ENCODE measurements around the gene OR52N4. TPM values are rescaled to one million over a fixed set of nuclear protein-coding genes. Genes with fewer than 3 reads are reported as not detected.
A peak's percentile ranks its signal among the peaks of the same experiment; 100 is the strongest.
"Not testable (repeated sequence)": the region's sequence is repeated elsewhere in the genome, so short reads cannot be mapped to it uniquely, and the experiment has no call there.

Gene OR52N4
- not detected in 2 replicates for total RNA-seq
- long read RNA-seq: 0 reads

DNA sequence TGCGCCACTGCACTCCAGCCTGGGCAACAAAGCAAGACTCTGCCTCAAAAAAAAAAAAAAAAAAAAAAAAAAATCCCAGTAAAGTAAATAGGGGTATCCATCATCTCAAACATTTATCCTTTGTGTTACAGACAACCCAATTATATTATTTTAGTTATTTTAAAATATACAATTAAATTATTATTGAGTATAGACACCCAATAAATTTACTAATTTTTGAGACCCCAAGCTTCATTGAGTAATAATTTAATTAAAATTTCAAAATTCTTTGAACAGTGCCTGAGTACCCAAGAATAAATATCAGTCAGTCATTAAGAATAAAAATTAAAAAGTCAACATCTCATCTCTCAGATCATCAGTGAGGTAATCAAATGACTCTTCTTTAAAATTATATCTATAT, at the start of gene OR52N4:
Gene OR52N4, plus strand, starts transcription at position 301 of the 400 bp plus-strand sequence. CDS start 498 bp downstream, outside the sequence.
- no peaks in the 10 kb centered on the region for H3K36me3 Mint-ChIP-seq (ENCODE audit: unreplicated experiment)
- no peaks in the 10 kb centered on the region for H3K9me3 Mint-ChIP-seq (ENCODE audit: unreplicated experiment)
- peaks cover 46% of the 10 kb centered on the region for H3K27me3 Mint-ChIP-seq (ENCODE audit: unreplicated experiment)
- TF ChIP-seq, protein P1, sequence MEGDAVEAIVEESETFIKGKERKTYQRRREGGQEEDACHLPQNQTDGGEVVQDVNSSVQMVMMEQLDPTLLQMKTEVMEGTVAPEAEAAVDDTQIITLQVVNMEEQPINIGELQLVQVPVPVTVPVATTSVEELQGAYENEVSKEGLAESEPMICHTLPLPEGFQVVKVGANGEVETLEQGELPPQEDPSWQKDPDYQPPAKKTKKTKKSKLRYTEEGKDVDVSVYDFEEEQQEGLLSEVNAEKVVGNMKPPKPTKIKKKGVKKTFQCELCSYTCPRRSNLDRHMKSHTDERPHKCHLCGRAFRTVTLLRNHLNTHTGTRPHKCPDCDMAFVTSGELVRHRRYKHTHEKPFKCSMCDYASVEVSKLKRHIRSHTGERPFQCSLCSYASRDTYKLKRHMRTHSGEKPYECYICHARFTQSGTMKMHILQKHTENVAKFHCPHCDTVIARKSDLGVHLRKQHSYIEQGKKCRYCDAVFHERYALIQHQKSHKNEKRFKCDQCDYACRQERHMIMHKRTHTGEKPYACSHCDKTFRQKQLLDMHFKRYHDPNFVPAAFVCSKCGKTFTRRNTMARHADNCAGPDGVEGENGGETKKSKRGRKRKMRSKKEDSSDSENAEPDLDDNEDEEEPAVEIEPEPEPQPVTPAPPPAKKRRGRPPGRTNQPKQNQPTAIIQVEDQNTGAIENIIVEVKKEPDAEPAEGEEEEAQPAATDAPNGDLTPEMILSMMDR (IDR thresholded peaks at IDR 0.05): no peak
- no peak within 1 kb of the TSS for H3K27ac Mint-ChIP-seq (ENCODE audit: unreplicated experiment)
- no peaks in the 10 kb centered on the region for H3K4me1 Mint-ChIP-seq (ENCODE audit: unreplicated experiment)
- DNase-seq (ENCODE audit: extremely low spot score, unreplicated experiment): no peak
- no peak within 1 kb of the TSS for H3K4me3 Mint-ChIP-seq (ENCODE audit: unreplicated experiment)

DNA sequence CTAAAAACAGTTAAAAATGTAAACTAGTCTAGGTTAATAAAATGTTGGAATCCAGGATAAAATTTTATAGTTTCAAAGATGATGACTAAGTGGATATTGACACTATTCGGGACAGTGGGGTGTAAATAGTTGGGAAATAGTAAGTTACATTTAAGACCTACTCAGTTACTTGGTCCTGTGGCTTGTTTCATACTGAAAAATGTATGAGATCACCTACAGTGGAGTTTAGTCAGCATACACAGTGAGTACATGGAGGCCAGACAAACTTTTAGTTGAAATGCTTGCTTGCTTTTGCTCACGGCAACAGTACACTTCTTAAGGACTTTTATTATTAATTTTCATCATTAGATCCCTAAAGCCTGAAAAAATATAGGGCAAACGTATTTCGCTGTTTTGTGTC, 48.4 kb upstream of the OR52N4 start:
- TF ChIP-seq, protein P1 (IDR thresholded peaks at IDR 0.05): no peak
- Mint-ChIP-seq H3K4me3 (ENCODE audit: unreplicated experiment) (no peak overlapping the region), H3K27ac (ENCODE audit: unreplicated experiment) (no peak overlapping the region), H3K9me3 (ENCODE audit: unreplicated experiment) (no peaks in the 10 kb centered on the region), H3K4me1 (ENCODE audit: unreplicated experiment) (no peaks in the 10 kb centered on the region), H3K27me3 (ENCODE audit: unreplicated experiment) (no peaks in the 10 kb centered on the region), H3K36me3 (ENCODE audit: unreplicated experiment) (peaks cover 79% of the 10 kb centered on the region)
- DNase-seq (ENCODE audit: extremely low spot score, unreplicated experiment): no peak

- H3K4me1 Mint-ChIP-seq (ENCODE audit: unreplicated experiment): no peaks in the 10 kb centered on the region
- H3K9me3 Mint-ChIP-seq (ENCODE audit: unreplicated experiment): no peaks in the 10 kb centered on the region
- TF ChIP-seq, protein P1 (IDR thresholded peaks at IDR 0.05): peak; percentile 49
Observed at GRCh38 chr11:5712507-5712906, 41.5 kb upstream of the OR52N4 start.

DNA sequence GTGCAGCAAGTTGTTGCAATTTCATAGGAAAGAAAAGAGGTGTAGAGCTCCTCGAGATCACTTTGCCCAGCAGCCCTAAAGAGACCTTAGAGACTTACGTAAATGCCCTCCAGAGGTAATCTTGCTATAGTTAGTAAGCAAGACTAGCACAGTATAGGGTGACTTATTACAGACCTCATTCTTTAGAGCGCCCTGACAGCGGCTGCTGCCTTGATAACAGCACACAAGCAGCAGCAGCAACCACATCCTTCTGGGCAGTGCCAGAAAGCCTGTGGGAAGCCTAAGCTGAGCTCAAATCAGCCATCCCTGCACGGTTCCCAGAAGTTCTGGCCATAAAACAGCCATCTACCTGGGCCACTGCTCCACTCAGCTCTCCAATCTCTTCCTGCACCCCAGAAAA, 40.3 kb upstream of the OR52N4 start:
- peaks cover 8% of the 10 kb centered on the region for H3K27me3 Mint-ChIP-seq (ENCODE audit: unreplicated experiment)
- TF ChIP-seq, protein P1 (IDR thresholded peaks at IDR 0.05): no peak
- H3K9me3 Mint-ChIP-seq (ENCODE audit: unreplicated experiment): no peaks in the 10 kb centered on the region
- peaks cover 21% of the 10 kb centered on the region for H3K36me3 Mint-ChIP-seq (ENCODE audit: unreplicated experiment)
- H3K4me1 Mint-ChIP-seq (ENCODE audit: unreplicated experiment): peaks cover 6% of the 10 kb centered on the region
- no peak overlapping the region for H3K4me3 Mint-ChIP-seq (ENCODE audit: unreplicated experiment)
- no peak overlapping the region for H3K27ac Mint-ChIP-seq (ENCODE audit: unreplicated experiment)
- no peak for DNase-seq (ENCODE audit: extremely low spot score, unreplicated experiment)

More at GRCh38 chr11:5712507-5712906, 41.5 kb upstream of the OR52N4 start:
- no peak overlapping the region for H3K27ac Mint-ChIP-seq (ENCODE audit: unreplicated experiment)
- H3K27me3 Mint-ChIP-seq (ENCODE audit: unreplicated experiment): peaks cover 8% of the 10 kb centered on the region
- peaks cover 29% of the 10 kb centered on the region for H3K36me3 Mint-ChIP-seq (ENCODE audit: unreplicated experiment)
- H3K4me3 Mint-ChIP-seq (ENCODE audit: unreplicated experiment): no peak overlapping the region
- no peak for DNase-seq (ENCODE audit: extremely low spot score, unreplicated experiment)

GRCh38 chr11:5716518-5716917, 37.5 kb upstream of the OR52N4 start:
- H3K36me3 Mint-ChIP-seq (ENCODE audit: unreplicated experiment); H3K4me3 Mint-ChIP-seq (ENCODE audit: unreplicated experiment); H3K9me3 Mint-ChIP-seq (ENCODE audit: unreplicated experiment); DNase-seq (ENCODE audit: extremely low spot score, unreplicated experiment); H3K27ac Mint-ChIP-seq (ENCODE audit: unreplicated experiment): not testable (repeated sequence)
- H3K27me3 Mint-ChIP-seq (ENCODE audit: unreplicated experiment): peaks cover 12% of the 10 kb centered on the region
- peaks cover 23% of the 10 kb centered on the region for H3K4me1 Mint-ChIP-seq (ENCODE audit: unreplicated experiment)
